ENCODE data around the gene KLHL26.

The KLHL26 gene

DNA sequence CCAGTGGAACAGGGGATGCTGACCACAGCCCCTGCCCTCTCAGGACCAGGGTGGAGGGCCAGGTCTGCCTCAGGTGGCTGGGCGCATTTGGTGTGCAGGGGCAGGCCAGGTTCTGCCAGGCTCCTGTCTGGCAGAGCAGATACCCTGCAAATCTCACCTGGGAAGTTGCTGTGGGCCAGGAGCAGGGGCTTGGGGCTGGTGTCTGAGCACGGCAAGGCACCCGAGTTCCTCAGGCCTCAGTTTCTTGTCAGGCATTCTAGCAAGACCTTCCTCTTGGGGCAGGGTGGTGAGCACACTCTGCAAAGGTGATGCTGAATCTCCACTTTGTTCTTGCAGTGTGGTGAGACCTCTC is 47.8 kb downstream of the KLHL26 start:
- DNase-seq (ENCODE audit: low read depth in 2 of 3, low spot score in 2 of 3) = no peak

DNA sequence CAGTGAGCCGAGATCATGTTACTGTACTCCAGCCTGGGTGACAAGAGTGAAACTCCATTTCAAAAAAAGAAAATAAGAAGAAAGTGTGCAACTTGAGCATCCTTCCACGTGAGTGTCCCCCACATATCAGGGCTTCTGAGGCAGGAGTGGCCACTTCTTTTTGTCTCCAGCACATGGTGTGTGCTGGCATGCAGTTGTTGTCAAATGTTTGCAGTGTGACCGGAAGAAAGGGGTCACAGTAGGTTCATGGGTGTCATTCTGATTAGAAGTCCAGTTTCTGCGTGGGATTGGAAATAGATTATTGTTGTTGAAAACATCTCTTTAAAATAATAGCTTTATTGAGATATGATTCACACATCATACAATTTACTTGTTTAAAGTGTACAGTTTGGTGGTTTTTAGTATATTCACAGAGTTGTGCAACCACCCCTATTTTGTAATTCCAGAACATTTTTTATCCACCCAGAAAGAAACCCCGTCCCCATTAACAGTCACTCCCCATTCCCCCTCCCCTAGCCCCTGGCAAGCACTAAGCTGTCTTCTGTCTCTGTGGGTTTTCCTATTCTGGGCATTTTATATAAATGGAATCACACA is 48.9 kb downstream of the KLHL26 start:
- no peak for DNase-seq (ENCODE audit: low read depth in 2 of 3, low spot score in 2 of 3)

DNA sequence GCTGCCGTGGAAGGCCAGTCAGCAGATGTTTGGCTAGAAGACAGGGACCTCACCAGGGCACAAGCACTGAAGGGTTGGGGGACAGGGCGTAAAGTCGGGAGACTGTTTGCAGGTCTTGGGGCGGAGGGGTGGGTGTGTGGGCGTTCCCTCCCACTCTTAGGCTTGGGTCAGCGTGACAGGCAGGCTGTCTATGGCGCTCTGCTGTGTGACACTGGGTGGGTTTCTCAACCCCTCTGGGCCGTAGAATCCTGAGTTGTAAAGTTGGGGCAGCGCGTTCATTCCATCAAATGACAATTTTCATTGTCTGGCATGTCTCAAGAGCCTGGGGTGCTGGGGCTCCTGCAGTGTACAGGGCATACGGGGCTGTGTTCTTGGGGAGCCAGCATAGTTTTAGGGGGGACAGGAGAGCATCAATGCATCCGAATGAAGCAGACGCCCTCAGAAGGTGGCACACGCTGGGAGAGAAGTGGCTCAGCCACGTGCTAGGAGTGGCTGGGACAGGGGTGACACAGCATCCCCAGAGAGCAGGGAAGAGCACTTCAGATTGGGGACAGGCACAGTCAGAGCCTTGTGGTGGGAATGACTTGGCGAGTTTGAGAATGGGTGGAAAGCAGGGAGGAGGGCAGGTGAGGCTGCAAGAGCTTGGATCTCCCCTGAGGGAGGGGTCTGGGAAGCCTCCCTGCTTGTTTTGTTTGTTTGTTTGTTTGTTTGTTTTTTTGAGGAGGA is 51.1 kb downstream of the KLHL26 start:
- no peak for DNase-seq (ENCODE audit: low read depth in 2 of 3, low spot score in 2 of 3)

DNA sequence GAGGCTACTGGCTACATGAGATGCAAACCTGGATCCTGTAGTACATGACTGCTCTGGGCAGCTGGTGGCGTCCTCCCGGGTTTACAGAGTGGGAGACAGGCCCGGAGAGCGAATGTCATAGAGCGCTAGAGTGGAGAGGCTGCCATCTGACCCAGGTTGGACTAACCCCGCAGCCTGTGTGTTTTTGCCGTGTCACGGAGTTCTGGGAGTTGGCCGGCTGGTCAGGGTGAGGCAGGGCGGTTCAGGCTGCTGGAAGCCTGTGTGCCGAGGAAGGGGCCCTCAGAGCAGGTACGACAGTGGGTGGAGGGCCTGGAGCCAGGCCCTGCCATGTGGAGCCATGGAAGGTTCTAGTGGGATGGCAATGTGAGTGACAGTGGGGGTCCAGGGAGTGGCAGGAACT is 59.2 kb downstream of the KLHL26 start:
- no peak for DNase-seq (ENCODE audit: low read depth in 2 of 3, low spot score in 2 of 3)

DNA sequence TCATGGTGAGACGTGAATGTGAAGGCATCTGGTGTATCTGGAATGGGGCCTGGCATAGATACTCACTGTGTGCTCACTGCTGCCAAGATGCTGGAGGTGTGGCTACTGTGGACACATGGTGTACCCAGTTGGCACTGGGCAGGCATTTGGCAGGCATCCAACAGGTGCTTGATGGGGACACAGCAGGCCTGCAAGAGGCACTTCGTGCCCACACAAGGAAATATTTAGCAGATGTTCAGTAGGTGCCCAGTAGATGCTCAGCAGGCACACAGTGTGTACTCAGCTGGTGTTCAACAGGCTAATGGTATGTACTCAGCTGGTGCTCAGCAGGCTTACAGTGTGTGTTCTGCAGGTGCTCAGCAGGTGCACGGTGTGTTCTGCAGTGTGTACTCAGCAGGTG is 60.9 kb downstream of the KLHL26 start:
- no peak for DNase-seq (ENCODE audit: low read depth in 2 of 3, low spot score in 2 of 3)

DNA sequence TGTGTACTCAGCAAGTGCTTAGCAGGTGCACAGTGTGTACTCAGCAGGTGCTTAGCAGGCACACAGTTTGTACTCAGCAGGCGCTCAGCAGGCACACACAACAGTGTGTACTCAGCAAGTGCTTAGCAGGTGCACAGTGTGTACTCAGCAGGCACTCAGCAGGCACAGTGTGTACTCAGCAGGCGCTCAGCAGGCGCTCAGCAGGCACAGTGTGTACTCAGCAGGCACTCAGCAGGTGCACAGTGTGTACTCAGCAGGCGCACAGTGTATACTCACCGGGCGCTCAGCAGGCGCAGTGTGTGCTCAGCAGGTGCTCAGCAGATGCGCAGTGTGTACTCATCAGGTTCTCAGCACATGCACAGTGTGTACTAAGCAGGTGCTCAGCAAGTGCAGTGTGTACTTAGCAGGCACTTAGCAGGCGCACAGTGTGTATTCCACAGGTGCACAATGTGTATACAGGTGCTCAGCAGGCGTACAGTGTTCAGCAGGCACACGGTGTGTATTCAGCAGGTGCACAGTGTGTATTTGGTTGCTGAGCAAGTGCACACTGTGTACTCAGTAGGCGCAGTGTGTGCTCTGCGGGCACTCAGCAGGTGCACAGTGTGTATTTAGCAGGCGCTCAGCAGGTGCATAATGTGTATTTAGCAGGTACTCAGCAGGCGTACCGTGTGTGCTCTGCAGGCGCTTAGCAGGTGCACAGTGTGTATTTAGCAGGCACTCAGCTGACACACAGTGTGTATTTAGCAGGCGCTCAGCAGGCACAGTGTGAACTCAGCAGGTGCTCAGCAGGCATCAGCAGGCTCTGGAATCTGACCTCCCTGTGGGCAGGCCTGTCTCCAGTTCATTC is 61.7 kb downstream of the KLHL26 start:
- no peak for DNase-seq (ENCODE audit: low read depth in 2 of 3, low spot score in 2 of 3)

DNA sequence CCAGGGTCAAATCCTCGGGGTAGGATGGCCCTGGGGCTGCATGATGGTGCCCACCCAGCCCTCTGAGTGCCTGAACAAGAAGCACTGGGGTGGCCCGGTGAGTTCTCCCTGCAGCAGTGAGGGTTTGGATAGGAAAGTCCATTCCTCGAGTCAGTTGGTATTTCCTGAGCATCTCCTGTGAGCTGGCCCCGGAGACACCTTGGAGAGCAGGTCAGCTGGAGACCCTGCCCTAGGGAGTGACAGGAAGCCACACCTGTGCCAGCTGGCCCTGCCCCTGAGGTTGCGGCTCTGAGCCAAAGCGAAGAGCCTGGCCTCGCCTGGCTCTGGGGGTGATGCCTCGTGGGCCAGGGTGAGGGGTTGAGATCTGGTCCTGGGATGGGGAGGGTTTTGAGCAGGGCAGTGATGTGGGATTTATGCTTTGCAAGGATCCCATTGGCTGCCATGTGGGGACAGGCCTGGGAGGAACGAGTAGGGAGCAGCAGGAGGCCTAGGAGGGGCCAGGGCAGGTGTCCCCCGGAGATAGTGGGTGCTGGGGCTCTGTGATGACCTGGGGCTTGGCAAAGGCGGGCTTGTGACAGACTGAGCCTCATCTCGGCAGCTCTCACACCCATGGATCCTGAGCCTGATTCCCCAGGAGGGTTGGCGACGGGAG is 62.7 kb downstream of the KLHL26 start:
- no peak for DNase-seq (ENCODE audit: low read depth in 2 of 3, low spot score in 2 of 3)

DNA sequence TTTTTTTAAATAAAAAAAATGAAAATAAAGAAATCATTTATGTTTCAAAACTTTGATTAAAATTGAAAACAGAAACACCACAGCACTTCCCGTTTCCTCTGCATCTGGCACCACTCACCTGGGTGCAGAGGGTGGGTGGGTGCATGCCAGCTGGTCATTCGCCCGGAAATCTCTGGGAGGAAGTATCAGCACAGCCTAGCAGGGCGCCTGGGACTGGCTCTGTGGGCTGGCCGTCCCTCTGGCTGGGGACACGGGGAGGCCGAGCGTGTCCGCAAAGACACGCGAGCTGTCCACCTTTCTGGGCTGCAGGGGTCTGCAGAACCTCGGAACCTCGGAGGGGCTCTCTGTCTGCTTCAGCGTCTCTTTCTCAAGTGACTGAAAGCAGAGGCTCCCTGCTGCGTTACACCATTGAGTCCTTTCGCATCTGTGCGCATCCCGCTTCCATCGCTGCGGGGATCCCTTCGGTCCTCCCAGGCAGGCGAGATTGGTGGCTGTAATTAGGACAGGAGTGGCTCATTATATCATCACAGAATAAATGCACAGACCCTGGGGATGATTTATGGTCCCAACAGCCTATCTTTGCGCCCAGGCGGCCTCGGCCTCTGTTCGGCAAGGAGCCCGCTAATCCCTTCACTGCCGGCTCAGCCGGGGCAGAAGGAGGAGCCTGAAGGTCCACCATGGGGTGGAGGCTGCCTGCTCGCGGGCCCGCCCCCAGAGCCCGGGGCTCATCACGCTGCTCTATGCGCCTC is 63.8 kb downstream of the KLHL26 start:
- peak in 2 of 3 experiments; percentile 22 to 46 for DNase-seq (ENCODE audit: low read depth in 2 of 3, low spot score in 2 of 3)

DNA sequence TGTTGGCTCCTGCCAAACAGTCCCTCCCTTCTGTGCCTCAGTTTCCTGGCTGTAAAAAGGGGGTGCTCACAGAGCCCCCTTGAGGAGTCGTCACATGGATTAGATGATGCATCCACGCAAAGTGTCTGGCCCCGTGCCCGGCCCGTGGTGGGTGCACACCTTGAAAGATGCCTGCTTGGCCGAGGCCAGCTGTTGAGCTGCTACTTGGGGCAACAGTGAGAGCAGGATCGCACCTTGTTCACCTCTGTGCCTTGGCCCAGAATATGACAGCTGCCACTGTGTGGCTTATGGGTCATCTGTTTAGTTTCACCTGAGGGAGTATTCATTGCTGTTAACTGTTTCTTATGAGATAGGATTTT is 64.4 kb downstream of the KLHL26 start:
- DNase-seq (ENCODE audit: low read depth in 2 of 3, low spot score in 2 of 3) = no peak

DNA sequence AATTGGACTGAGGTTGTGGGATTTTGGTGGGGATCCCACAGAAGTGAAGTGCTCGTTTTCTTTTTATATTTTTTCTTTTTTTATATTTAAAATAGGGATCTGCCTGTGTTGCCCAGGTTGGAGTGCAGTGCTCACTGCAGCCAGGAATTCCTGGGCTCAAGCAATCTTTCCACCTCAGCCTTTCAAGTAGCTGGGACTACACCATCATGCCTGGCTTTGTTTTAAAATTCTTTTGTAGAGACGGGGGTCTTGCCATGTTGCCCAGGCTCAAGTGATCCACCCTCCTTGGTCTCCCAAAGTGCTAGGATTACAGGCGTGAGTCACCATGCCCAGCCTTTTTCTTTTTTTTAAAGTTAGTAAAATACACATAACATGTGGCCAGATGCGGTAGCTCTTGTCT is 67.2 kb downstream of the KLHL26 start:
- no peak for DNase-seq (ENCODE audit: low read depth in 2 of 3, low spot score in 2 of 3)

DNA sequence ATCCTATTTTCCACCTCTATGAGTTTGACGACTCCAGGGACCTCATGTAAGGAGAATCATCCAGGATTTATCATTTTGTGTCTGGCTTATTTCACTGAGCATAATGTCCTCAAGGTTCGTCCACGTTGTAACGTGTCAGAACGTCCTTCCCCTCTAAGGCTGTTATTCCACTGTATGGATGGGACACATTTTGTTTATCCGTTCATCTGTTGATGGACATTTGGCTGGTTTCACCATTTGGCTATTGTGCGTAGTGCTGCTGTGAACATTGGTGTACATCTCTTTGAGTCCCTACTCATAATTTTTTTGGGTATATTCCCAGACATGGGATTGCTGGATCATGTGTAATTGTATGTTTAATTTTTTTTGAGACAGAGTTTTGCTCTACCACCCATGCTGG is 68.1 kb downstream of the KLHL26 start:
- DNase-seq (ENCODE audit: low read depth in 2 of 3, low spot score in 2 of 3) = no peak

DNA sequence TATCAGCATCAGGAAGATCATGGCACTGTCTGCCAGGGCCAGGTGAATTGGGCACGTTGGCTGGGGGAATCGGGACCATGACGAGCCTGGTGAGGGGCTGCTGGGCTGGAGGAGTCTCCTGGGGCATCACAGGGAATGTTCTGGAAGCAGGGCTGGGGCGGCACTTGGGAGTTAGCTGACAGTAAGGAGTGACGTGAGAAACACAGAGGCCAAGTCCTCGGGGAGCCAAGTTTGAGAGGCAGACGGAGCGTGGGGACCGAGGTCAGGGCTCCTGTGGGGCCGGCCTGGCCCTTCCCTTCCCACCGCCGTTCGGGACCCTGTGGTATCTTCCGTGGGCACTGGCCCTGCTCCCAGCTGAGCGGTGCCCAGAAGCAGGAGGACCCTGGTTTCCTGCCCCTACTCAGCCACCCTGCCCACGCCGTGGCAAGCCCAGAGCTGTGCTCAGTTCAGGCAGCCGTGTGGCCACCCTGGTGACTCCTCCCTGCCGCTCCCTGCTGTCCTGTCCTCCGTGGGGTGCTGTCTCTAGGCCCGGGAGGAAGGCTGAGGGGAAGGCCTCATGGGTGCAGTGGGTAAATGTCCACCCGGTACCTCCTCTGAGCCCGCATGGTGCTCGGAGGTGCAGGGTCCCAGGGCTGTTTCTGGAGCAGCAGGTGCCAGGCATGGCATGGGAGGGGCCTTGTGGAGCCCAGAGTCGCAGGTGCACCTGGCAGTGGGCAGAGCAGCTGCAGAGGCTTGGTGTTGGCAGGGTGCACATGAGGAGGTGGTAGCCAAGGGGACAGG is 71.8 kb downstream of the KLHL26 start:
- DNase-seq (ENCODE audit: low read depth in 2 of 3, low spot score in 2 of 3) = no peak

DNA sequence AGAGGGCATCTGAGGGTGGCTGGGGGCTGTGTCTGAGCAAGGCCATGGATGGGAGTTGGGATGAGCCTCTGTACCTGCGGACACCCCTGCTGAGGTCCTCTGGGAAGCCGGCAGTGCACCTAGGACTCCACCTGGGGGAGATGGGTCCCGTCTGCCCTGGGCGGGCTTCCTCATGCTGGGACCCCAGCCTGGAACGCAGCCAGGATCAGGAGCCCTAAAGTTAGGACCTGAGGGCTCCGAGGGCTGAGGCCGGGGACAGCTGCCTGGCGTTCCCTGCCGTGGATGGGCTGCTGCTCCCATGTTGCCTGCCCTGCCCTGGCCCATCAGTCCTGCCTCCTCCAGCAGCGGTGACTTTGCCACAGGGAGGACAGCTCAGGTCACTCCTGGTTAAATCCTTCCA is 72.7 kb downstream of the KLHL26 start:
- no peak for DNase-seq (ENCODE audit: low read depth in 2 of 3, low spot score in 2 of 3)

DNA sequence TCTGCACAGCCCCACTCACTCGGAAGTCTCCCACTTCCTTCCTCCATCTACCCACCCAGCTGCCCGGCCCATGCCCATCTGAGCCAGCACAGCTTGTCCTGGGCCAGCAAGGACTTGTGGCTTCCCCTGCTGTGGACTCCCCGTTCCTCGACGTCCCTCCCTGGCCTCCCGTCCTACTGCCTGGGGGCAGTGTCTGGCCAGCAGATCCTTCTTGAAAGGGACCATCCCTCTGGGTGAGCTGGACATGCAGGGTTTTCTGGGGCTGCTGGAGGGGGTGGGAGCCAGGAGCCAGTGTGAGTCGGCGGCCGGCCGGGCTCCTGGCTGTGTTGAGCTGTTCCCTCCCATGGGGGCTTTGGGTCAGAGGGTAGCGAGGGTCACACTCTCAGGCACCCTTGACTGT is 73.4 kb downstream of the KLHL26 start:
- DNase-seq (ENCODE audit: low read depth in 2 of 3, low spot score in 2 of 3) = no peak

DNA sequence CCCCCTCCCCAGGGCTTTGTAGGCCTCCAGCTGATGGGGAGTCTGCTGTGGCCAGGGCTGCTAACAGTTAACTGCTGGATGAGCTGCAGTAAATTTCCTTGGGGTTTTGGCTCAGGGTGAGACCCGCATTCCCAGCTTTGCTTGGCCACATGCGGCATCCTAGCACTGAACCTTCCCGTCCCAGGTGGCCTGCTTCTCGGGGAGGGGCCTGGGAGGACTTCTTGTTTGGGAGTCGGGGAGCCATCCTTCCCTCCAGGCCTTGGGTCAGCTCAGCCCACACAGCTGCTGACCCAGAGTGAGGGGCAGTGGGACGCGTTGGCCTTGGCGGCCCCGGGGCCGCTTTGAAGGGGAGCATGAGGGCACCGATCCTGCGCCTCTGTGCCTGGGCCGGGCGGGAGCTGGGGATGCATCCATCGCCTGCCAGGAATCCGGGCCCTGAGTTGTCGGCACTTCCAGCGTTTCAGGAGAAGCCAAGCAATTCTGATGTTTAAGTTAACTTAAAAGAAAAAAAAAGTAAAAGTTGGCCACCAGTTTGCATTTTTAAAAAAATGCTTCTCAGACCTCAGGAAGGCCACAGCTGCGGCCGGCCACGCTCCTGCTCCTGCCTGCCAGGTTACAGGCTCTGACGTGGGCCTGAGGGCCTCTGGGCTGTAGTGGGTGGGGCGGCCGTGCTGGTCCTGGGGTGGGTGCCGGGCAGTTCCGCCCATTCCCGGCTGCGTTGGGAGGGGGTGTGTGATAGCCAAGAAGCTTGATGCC is 74.3 kb downstream of the KLHL26 start:
- DNase-seq (ENCODE audit: low read depth in 2 of 3, low spot score in 2 of 3) = no peak

DNA sequence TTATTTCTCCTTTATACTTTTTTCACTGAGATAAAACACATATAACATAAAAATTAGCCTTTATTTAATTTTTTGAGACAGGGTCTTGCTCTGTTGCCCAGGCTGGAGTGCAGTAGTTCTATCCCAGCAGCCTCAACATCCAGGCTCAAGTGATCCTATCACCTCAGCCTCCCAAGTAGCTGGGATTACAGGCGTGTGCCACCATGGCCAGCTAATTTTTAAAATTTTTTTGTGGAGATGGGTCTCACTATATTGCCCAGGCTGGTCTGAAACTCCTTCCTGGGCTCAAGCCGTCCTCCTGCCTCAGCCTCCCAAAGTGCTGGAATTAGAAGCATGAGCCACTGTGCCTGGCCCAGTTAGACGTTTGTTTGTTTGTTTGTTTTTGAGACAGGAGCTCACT is 75.1 kb downstream of the KLHL26 start:
- no peak for DNase-seq (ENCODE audit: low read depth in 2 of 3, low spot score in 2 of 3)

DNA sequence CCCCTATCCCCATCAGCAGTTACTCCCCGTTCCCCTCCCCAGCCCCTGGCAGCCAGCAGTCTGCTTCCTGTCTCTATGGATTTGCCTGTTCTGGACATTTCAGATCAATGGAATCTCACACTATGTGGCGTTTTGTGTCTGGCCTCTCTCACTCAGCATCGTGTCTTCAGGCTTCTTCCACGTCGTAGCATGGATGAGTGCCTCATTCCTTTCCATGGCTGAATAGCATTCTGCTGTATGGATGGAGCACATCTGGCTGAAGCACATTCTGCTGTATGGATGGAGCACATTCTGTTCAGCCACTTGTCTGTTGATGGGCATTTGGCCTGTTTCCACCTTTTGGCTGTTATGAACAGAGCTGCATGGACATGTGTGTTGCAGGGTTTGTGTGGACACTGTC is 76.2 kb downstream of the KLHL26 start:
- DNase-seq (ENCODE audit: low read depth in 2 of 3, low spot score in 2 of 3) = no peak

DNA sequence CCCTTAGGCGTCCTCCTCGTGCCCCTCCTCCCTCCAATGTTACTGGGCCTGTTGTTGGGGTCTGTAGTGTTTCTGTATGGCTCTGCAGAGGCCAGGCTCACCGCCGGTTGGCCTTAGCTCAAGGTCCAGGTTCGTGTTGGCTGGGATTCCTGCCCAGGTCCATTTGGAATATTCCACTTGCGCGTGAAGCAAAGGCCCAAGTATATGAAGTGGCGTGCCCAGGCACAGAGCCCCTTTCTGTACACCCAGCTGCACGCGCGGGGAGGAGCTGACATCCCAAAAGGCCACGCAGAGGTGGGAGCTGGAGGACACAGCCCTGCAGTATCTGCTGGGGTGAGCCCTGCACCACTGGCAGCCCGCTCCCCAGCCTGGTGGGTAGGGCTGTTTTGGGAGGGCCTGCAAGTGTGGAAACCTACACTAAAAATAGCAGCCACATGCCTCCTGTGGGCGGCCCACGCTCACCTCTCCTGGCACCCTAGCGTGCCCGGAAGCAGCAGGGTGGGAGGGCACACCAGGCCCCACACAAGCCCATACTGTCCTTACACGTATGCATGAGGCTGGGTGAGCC is 76.8 kb downstream of the KLHL26 start:
- DNase-seq (ENCODE audit: low read depth in 2 of 3, low spot score in 2 of 3) = no peak

DNA sequence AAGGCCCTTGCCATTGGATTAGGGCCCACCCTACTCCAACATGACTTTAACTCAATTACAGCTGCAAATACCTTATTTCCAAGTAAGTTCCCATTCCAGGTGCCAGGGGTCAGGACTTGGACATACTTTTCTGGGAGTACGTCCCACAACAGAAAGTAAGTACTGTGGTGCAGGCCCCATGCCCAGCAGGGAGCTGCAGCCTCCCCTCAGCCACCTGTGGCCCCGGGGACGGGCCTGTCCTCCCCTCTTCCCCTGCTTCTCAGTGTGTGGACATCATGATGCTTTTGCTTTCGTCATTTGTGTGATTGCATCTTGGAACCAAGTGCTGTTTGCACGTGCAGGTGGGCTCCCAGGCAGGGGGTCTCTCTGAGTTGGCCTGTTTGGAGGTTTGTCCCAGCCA is 78.6 kb downstream of the KLHL26 start:
- DNase-seq (ENCODE audit: low read depth in 2 of 3, low spot score in 2 of 3) = no peak
